ENCODE results near the gene ZFR.

DNA sequence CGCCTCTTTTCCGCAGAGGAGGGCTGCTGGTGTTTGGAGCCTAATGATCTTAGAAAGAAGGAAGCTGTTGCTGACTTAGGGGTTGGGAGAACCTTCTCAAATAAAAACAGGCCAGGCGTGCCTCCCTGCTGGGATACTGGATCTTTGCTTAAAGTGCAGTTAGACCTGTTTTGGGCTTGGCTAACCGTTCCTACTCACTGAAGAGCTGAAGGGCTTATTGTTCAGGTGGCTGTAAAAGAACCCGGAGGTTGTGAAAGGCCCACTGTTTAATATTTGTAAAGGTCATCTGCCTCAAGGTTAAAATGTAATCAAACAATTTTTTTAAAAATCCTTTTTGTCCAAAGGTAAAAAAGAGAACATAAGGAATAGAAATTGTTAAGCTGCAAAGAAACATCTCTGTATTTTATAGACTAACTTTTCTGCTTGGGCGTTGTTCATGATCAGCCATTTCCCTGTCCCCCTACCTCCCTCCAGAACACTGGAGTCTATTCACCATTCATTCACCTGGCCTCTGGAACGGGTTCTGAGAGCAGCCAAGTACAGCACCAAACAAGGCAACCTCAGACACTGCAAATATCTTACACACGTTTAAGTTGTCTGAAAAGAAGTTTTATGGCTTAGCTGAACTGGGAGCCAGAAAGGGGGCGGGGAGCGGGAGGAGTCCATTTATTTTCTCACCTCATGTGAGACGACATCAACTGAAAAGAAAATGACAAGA, 113.2 kb downstream of the ZFR start:
- TF ChIP-seq, protein P1, sequence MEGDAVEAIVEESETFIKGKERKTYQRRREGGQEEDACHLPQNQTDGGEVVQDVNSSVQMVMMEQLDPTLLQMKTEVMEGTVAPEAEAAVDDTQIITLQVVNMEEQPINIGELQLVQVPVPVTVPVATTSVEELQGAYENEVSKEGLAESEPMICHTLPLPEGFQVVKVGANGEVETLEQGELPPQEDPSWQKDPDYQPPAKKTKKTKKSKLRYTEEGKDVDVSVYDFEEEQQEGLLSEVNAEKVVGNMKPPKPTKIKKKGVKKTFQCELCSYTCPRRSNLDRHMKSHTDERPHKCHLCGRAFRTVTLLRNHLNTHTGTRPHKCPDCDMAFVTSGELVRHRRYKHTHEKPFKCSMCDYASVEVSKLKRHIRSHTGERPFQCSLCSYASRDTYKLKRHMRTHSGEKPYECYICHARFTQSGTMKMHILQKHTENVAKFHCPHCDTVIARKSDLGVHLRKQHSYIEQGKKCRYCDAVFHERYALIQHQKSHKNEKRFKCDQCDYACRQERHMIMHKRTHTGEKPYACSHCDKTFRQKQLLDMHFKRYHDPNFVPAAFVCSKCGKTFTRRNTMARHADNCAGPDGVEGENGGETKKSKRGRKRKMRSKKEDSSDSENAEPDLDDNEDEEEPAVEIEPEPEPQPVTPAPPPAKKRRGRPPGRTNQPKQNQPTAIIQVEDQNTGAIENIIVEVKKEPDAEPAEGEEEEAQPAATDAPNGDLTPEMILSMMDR (IDR thresholded peaks at IDR 0.05): no peak
- no peak for TF ChIP-seq POLR2A (IDR thresholded peaks at IDR 0.05)
- no peak for TF ChIP-seq EP300 (IDR thresholded peaks at IDR 0.05)

Measured in ovary (tissue), 3 donors.